A549 (cell line): ENCODE results near the gene NUP214. TPM values are rescaled to one million over a fixed set of nuclear protein-coding genes. Genes with fewer than 3 reads are reported as not detected.
"Not testable (repeated sequence)": the region's sequence is repeated elsewhere in the genome, so short reads cannot be mapped to it uniquely, and the experiment has no call there.

Experiments
- ATAC-seq, 2 experiments: fragments of 200-7000 bp in 1 of 2; fragments of >200 bp in 1 of 2; cut with Nextera tagmentation in 1 of 2; cut with Tn5 transposase in 1 of 2; 3 replicates each; pipeline versions ENCODE4 v1.8.0 to v1.9.1; 2018 to 2020; ENCODE audit warnings: mild to moderate bottlenecking in 1 of 2, moderate library complexity in 1 of 2
- CTCF ChIA-PET: fragments of 300-600 bp; sonication (Branson Sonifier 250); formaldehyde crosslinking; extraction: SDS; loops from one replicate; lab custom pipeline; 2021; ENCODE audit warnings: antibody characterized with exemption, inconsistent platforms; lab: Yijun Ruan, JAX
- POLR2A ChIA-PET: fragments of 350-600 bp; formaldehyde crosslinking; extraction: SDS; loops from one replicate; lab custom pipeline; 2021; ENCODE audit warnings: antibody characterized with exemption, inconsistent platforms; lab: Yijun Ruan, JAX
- DNase-seq, 2 experiments: peaks; one replicate each; pipeline versions ENCODE4 v3.0.0 to v3.0.0-alpha.2; 2011 to 2016; ENCODE audit warnings: low read depth in 1 of 2, low spot score in 1 of 2
- FAIRE-seq: peaks from 2 replicates; lab custom pipeline; 2011; peaks lifted over from hg19 to GRCh38; lab: Jason Lieb, UNC
- H3K27ac ChIP-seq, 2 experiments: fragments of >200 bp; sonication (Bioruptor Twin); formaldehyde crosslinking; 3 replicates each; pipeline ENCODE4 v1.5.1; 2016 to 2017
- H3K4me1 ChIP-seq: fragments of >200 bp; sonication (Bioruptor Twin); formaldehyde crosslinking; 3 replicates; pipeline ENCODE4 v1.6.1; 2016
- H3K4me2 ChIP-seq: fragments of >200 bp; sonication (Bioruptor Twin); formaldehyde crosslinking; 3 replicates; pipeline ENCODE4 v1.6.1; 2016
- H3K4me3 ChIP-seq: fragments of >200 bp; sonication (Bioruptor Twin); formaldehyde crosslinking; 3 replicates; pipeline ENCODE4 v1.5.1; 2016
- H3K9me3 ChIP-seq: fragments of >200 bp; sonication (Bioruptor Twin); formaldehyde crosslinking; 3 replicates; pipeline ENCODE4 v1.6.1; 2016
- CHD2 ChIP-seq: fragments of 150-350 bp; IDR thresholded peaks from 2 replicates; pipeline ENCODE4 v1.6.1; 2014; ENCODE audit warnings: low read length; ENCODE audit not compliant: partially characterized antibody
- CHD4 ChIP-seq: fragments of 200-600 bp; sonication (generic); IDR thresholded peaks from 2 replicates; pipeline ENCODE4 v1.6.1; 2016; ENCODE audit warnings: antibody characterized with exemption, mild to moderate bottlenecking, borderline replicate concordance
- CTCF ChIP-seq: fragments of >200 bp; sonication (Bioruptor Twin); formaldehyde crosslinking; IDR thresholded peaks from 3 replicates; pipeline ENCODE4 v1.5.1; 2016
- E2F6 ChIP-seq: IDR thresholded peaks from 2 replicates; pipeline ENCODE4 v1.6.1; 2012; ENCODE audit warnings: low read depth, borderline replicate concordance
- EHF ChIP-seq: fragments of 250-450 bp; sonication (Bioruptor Pico); IDR thresholded peaks from 2 replicates; pipeline ENCODE4 v1.5.0; 2020; ENCODE audit warnings: mild to moderate bottlenecking
- EHMT2 ChIP-seq: fragments of 200-600 bp; sonication (generic); IDR thresholded peaks from 2 replicates; pipeline ENCODE4 v1.6.1; 2016; ENCODE audit warnings: antibody characterized with exemption, low read depth, mild to moderate bottlenecking, moderate library complexity
- EP300 ChIP-seq, 2 experiments: fragments of >200 bp; sonication (Bioruptor Twin); formaldehyde crosslinking; IDR thresholded peaks; 2 replicates in 1 of 2; 3 replicates in 1 of 2; pipeline ENCODE4 v1.6.1; 2016 to 2017
- ESRRA ChIP-seq: fragments of 150-350 bp; IDR thresholded peaks from 2 replicates; pipeline ENCODE4 v1.6.1; 2014; ENCODE audit warnings: mild to moderate bottlenecking, low read length, borderline replicate concordance
- FOXS1 ChIP-seq: fragments of 250-450 bp; sonication (Bioruptor Pico); IDR thresholded peaks from 2 replicates; pipeline ENCODE4 v1.5.0; 2020; ENCODE audit warnings: mild to moderate bottlenecking, moderate library complexity
- HOXA7 ChIP-seq: fragments of 250-450 bp; sonication (Bioruptor Pico); IDR thresholded peaks from 2 replicates; pipeline ENCODE4 v1.5.0; 2020; ENCODE audit warnings: mild to moderate bottlenecking, moderate library complexity
- JUNB ChIP-seq: fragments of >200 bp; sonication (Bioruptor Twin); formaldehyde crosslinking; IDR thresholded peaks from 2 replicates; pipeline ENCODE4 v1.6.1; 2016
- MAX ChIP-seq: IDR thresholded peaks from 2 replicates; pipeline ENCODE4 v1.6.1; 2012
- MAZ ChIP-seq: fragments of 150-350 bp; IDR thresholded peaks from 2 replicates; pipeline ENCODE4 v1.6.1; 2014; ENCODE audit warnings: antibody characterized with exemption, low read depth, low read length, borderline replicate concordance
- MYC ChIP-seq: IDR thresholded peaks from 2 replicates; pipeline ENCODE4 v1.6.1; 2012; ENCODE audit warnings: mild to moderate bottlenecking, inconsistent platforms, low read length, improper control_type of control experiment, borderline replicate concordance
- PBX3 ChIP-seq: IDR thresholded peaks from 2 replicates; pipeline ENCODE4 v1.6.1; 2012
- PHF8 ChIP-seq: fragments of 200-600 bp; sonication (generic); IDR thresholded peaks from 2 replicates; pipeline ENCODE4 v1.6.1; 2016; ENCODE audit warnings: low read depth, mild to moderate bottlenecking, antibody characterized with exemption, moderate library complexity, borderline replicate concordance
- POLR2AphosphoS2 ChIP-seq: conservative IDR thresholded peaks from 2 replicates; pipeline ENCODE4 v1.6.1; 2012; ENCODE audit warnings: low read length, improper control_type of control experiment, inconsistent platforms
- RAD21 ChIP-seq, 2 experiments: fragments of >200 bp in 1 of 2; sonication (Bioruptor Twin) in 1 of 2; formaldehyde crosslinking in 1 of 2; IDR thresholded peaks in 1 of 2; conservative IDR thresholded peaks in 1 of 2; 2 replicates in 1 of 2; 3 replicates in 1 of 2; pipeline ENCODE4 v1.6.1; 2012 to 2018; ENCODE audit warnings: inconsistent platforms in 1 of 2
- RARB ChIP-seq: fragments of 250-450 bp; sonication (Bioruptor Pico); IDR thresholded peaks from 2 replicates; pipeline ENCODE4 v1.8.0; 2021; ENCODE audit warnings: mild to moderate bottlenecking, moderate library complexity
- REST ChIP-seq: fragments of 200-600 bp; sonication (generic); IDR thresholded peaks from 2 replicates; pipeline ENCODE4 v1.6.1; 2016; ENCODE audit warnings: antibody characterized with exemption, mild to moderate bottlenecking, moderate library complexity
- RNF2 ChIP-seq: fragments of 200-600 bp; sonication (generic); IDR thresholded peaks from 2 replicates; pipeline ENCODE4 v1.6.1; 2016; ENCODE audit warnings: low read depth, mild to moderate bottlenecking, antibody characterized with exemption, moderate library complexity, borderline replicate concordance
- SMC3 ChIP-seq: fragments of >200 bp; sonication (Bioruptor Twin); formaldehyde crosslinking; IDR thresholded peaks from 3 replicates; pipeline ENCODE4 v1.6.1; 2018; ENCODE audit warnings: inconsistent platforms
- USF2 ChIP-seq: fragments of 450-650 bp; IDR thresholded peaks from 2 replicates; pipeline ENCODE4 v1.6.1; 2014; ENCODE audit warnings: antibody characterized with exemption
- ZNF302 ChIP-seq: fragments of 250-450 bp; sonication (Bioruptor Pico); IDR thresholded peaks from 2 replicates; pipeline ENCODE4 v1.9.0; 2021; ENCODE audit warnings: inconsistent platforms, mild to moderate bottlenecking, moderate library complexity
- ZSCAN20 ChIP-seq: fragments of 250-450 bp; sonication (Bioruptor Pico); IDR thresholded peaks from 2 replicates; pipeline ENCODE4 v1.8.0; 2022; ENCODE audit warnings: mild to moderate bottlenecking, moderate library complexity
- WGBS: methylation state at CpG from one replicate; pipeline ENCODE4 v1.1.6; 2017; ENCODE audit errors: missing lambda C conversion rate; 5-methylcytosine and 5-hydroxymethylcytosine counted together
- polyA plus RNA-seq, 4 experiments: library from polyadenylated mRNA; depleted of rRNA in 3 of 4; stranded (reverse); fragments of >200 nt; fragmentation: RNase III in 1 of 4; extraction: RNeasy Plus Mini Kit Qiagen cat#74134 plus additional on column Dnase treatment in 1 of 4; gene quantifications; 2 replicates in 3 of 4; 3 replicates in 1 of 4; pipeline ENCODE4 v1.2.3, GENCODE V29; 2011 to 2017

The NUP214 gene
- polyA plus RNA-seq, 2 of the 4 experiments (the other 2 are of a cell fraction): 14.4 to 18.5 TPM

- 92% methylated on average over 3 of the region's 3 CpGs for WGBS
- H3K9me3 ChIP-seq: no peaks in the 10 kb centered on the region
- H3K4me3 ChIP-seq: no peak overlapping the region
- POLR2A ChIA-PET: no interaction called here
- ATAC-seq: no peak
- no peak for DNase-seq
- CTCF ChIA-PET: interaction anchor here (3.1 kb wide), 1 partner anchor 12 kb away, joined by 17 read pairs; no protein-coding TSS in a partner anchor
- no peaks in the 10 kb centered on the region for H3K4me1 ChIP-seq
- TF ChIP-seq ESRRA (no peak), ZNF302 (CRISPR knock-in tag) (no peak), CHD4 (no peak), PBX3 (no peak), MAZ (no peak), E2F6 (no peak), RAD21 (conservative IDR thresholded peaks at IDR 0.05 in 1 of 2, IDR thresholded peaks at IDR 0.05 in 1 of 2) (no peak), POLR2AphosphoS2 (no peak), USF2 (no peak), CHD2 (no peak), RNF2 (no peak), ZSCAN20 (CRISPR knock-in tag) (no peak), FOXS1 (CRISPR knock-in tag) (no peak), SMC3 (no peak), MYC (no peak), HOXA7 (CRISPR knock-in tag) (no peak)
- FAIRE-seq: no peak
- H3K27ac ChIP-seq: no peak overlapping the region
- no peak overlapping the region for H3K4me2 ChIP-seq
Measured at GRCh38 chr9:131190191-131190590, 64.8 kb downstream of the NUP214 start.

- ATAC-seq, POLR2A ChIA-PET, H3K4me2 ChIP-seq, DNase-seq, H3K27ac ChIP-seq, H3K4me3 ChIP-seq, FAIRE-seq, H3K9me3 ChIP-seq, H3K4me1 ChIP-seq: not testable (repeated sequence)
- WGBS: 73% methylated on average over 6 of the region's 6 CpGs
- CTCF ChIA-PET: interaction anchor here (1.2 kb wide), 1 partner anchor 145 kb away, joined by 7 read pairs; no protein-coding TSS in a partner anchor
Measured at GRCh38 chr9:131191032-131191431, 65.6 kb downstream of the NUP214 start.

GRCh38 chr9:131191857-131192256 is 66.5 kb downstream of the NUP214 start:
- Histone ChIP-seq H3K4me1 (no peaks in the 10 kb centered on the region), H3K4me2 (no peak overlapping the region), H3K27ac (no peak overlapping the region), H3K9me3 (no peaks in the 10 kb centered on the region), H3K4me3 (no peak overlapping the region)
- ATAC-seq (no peak), FAIRE-seq (no peak), DNase-seq (no peak)
- ChIA-PET CTCF (interaction anchor here (0.7 to 1.2 kb wide), 4 partner anchors 10 to 144 kb away, joined by 3 to 7 read pairs (median 3); no protein-coding TSS in a partner anchor), POLR2A (no interaction called here)
- WGBS: 88% methylated on average over 3 of the region's 3 CpGs
- TF ChIP-seq EHF: no peak
- no peak for TF ChIP-seq MAX
- TF ChIP-seq CTCF: no peak
- TF ChIP-seq PHF8: no peak
- no peak for TF ChIP-seq EHMT2
- no peak for TF ChIP-seq REST
- no peak for TF ChIP-seq ESRRA
- no peak for TF ChIP-seq EP300 (IDR thresholded peaks at IDR 0.05)
- no peak for TF ChIP-seq RARB (CRISPR knock-in tag)
- no peak for TF ChIP-seq JUNB
- TF ChIP-seq HOXA7 (CRISPR knock-in tag): no peak
